Esophagus squamous epithelium (tissue), 4 donors: ENCODE data around the gene NOXA1.

Experiments used
- CTCF ChIP-seq, 6 experiments: fragments of 450-650 bp in 4 of 6; fragments of 200-600 bp in 2 of 6; sonication (generic) in 2 of 6; IDR thresholded peaks; one replicate each; pipeline ENCODE4 v1.5.1; 2016 to 2019; ENCODE audit warnings: antibody characterized with exemption in 6 of 6, mild to moderate bottlenecking in 4 of 6, moderate library complexity in 4 of 6
- POLR2A ChIP-seq, 4 donors: fragments of 450-650 bp; IDR thresholded peaks; one replicate each; pipeline ENCODE4 v1.6.1; 2017; ENCODE audit warnings: antibody characterized with exemption in 4 of 4, mild to moderate bottlenecking in 4 of 4, moderate library complexity in 3 of 4

DNA sequence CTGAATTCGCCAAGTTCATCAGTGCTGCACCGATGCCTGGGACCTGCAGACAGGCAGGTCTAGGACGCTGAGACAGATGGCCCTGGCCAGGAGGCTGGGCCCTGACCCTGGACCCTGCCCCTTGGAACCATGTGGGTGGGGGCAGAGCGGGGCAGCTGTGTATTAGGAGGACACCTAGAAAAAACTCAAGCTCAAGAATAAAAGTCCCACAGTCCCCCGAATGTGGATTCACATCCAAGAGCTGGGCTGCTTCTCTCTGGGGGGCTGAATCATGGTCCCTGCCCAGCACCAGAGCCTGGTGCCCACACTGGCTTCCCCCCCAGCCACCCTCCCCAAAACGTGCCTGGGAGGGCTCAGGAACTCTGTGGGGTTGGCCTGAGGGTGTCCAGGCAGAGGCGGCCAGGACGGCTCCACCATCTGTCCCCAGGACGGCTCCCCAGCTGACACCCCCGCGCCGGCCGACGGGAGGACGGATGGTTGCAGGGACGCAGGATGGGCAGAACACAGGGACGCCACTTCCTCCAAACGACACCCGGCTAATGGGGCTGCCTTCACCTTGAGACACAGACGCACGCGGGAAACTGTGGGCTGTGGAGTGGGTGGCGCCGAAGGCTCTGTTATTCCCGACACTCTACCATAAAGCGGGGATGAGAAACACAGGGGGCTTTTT is 35.2 kb upstream of the NOXA1 start:
- TF ChIP-seq CTCF (IDR thresholded peaks at IDR 0.05) (no peak), POLR2A (IDR thresholded peaks at IDR 0.05) (no peak)
